NCI-H1092 (cell line): Measurements from ENCODE around the gene KCP.

Source experiments
- DNase-seq: peaks from one replicate; lab custom pipeline; 2025; lab: John Stamatoyannopoulos, UW

The KCP gene

DNA sequence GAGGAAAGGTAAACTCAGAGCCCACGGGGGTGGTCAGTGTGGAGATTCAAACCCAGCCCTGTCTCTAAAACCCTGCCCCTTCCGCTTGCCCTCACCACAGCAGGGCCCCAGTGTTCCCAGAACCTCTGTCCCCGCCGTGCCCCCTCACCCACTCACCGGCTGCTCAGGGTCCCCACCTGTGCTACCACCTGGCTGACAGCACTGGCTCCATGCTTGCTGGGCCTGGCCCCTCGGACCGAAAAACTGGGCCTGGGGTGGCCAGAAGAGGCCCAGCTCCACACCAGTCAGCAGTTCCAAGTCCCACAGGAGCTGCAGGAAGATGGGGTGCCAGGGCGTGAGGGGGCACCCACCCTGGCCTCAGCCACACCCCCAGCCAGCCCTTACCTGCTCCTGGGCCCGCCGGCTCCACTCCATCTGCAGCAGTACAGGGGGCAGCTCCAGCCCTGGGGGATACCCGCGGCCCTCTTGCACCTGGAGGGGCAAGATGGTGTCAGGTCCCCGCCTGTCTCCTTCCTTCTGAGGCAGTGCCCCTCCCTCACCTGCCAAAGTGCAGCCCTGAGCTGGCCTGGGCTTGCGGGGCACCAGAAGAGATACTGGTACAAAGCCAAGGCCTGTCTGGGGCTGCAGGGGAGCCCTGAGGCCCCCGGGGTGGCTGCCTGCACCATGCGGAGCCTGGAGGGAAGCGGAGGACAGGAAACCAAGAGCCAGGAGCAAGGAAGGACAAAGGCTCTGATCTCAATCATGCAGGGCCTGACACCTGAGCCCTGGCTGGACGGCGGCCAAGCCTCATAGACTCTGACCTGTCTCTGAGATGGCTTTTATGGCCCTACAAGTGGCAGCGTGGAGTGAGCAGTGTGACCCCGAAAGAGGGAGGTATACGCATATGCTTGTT is 36.1 kb downstream of the KCP start:
- DNase-seq = peak; percentile 59

DNA sequence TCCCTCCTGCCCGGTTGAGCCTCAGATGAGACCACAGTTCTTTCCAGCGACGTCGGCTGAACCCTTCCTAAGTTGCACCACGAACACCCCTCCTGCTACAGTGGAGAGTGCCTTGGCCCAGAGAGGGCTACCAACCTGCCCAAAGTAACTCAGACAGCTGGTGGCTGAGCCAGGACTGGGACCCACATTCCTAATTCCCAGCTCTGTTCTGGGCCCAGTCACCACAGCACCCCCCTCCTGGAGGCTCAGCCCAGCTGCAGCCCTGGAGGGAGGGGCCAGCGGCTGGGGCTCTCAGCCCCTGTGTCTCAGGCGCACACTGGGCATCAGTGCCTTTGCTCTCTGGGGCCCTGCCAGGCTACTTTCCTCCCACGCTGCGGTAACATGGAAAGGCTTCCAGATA is 37.3 kb downstream of the KCP start:
- no peak for DNase-seq

DNA sequence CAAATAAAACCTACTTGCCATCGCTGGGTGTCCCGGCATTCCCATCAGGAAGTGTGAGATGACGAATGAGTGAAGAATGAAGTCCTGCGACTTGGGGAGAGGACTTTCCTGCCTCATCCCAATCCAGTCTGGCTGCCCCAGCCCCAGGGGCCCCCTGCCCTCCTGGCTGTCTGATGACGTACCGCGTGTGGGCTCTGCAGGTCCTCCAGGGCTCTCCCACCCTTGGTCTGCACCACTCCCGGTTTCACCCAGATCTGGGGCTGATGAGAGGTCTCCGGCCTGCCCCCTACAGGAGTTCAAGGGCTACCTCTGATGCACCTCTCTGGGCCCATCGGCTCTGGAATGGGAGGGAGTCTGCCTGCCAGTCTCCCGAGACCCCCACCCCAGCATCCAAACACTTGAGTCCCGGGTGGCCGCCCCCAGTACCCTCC is 38.1 kb downstream of the KCP start:
- no peak for DNase-seq

DNA sequence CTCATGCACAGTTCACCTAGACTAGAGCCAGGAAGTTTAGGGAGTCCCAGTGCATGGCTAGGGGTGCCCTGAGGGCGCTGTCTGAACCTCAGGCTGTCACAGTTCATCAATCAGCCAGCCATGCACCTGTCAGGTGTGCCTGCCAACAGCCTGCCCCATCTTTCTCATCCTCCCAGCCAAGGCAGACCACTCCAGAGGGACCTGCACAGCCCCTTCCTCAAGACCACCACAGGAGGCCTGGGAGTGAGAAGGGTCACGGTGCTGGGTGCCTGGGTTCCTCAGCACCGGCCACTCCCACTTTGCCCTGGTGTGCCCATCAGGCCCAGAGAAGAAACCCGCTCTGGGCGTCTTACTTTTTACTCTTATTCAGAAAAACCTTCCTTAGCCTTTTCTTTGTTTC is 39.5 kb downstream of the KCP start:
- no peak for DNase-seq

DNA sequence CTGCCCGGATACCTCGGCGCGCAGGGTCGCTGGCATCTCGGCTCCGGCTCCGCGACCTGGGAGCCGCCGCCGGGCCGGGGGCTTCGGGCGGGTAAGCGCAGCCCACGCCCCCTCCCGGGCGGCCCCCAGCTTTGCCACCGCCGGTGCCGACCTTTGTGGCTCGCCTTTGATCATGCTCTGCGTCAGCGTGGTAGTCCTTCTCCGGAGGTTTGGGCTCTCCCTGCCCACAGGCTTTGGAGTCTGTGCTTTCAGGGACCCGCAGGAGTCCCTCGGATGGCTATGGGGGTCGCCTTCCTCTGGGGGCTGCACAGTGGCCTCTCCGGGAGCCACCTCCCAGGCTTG is 40.6 kb downstream of the KCP start:
- DNase-seq = no peak

DNA sequence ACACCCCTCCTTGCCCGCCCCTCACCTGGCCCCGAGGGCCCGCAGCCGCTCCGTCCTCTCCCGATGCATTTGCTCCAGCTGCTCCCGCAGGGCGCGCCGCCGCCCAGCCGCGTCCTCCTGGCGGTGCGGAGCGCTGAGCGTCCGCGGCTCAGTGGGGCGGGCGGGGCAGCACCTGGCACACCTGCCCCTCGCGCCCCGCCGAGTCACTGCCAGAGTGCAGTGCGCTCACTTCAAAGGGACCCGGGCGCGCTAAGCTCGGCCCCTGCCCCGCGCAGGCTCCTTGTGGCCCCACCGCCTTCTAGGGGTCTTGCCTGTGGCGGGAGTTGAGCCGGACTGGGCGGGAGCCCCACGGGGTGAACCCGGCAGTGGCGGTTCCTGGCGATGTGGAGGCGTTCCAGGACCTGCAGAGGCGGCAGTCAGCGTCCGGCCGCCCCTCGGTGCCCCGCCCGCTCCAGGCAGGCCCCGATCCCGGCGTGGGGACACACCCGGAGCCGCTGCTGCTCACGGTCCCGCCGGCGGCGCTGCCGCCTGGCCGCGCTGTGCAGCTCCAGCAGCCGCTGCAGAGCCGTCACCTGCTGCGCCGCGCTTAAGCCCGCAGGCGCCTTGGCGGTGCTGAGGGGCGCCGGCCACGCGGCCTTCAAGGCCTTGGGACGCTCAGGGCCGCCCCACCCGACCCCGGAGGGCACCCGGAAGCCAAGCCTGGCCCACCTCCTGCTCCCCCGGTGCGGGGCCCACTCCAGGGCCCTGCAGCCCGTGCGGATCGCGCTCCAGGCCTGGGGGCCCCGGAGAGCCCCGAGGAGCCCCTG is 41.2 kb downstream of the KCP start:
- DNase-seq = no peak

DNA sequence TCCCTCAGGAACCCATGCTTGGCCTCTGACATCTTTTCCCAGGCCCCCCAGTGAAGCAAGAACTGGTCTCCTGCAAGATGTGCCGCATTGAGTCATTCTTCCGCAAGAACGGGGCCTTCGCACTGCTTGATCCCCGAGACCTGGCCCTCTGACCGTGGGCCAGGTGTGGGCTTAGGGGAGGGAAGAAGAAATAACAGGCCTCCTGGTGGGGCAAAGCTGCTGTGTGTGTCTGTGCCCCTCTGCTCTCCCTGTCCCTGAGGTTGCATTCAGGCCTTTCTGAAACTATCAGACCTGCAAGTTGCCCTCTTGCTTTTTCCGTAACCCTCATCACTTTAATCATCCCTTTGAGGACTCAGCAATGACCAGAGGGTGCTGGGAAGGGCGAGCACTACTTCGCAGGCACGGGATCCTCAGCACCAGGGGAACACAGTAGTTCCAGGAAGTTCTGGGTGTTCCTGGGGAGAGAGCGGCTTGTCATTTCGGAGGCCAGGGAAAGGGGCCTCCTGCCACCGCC is 41.8 kb downstream of the KCP start:
- no peak for DNase-seq

DNA sequence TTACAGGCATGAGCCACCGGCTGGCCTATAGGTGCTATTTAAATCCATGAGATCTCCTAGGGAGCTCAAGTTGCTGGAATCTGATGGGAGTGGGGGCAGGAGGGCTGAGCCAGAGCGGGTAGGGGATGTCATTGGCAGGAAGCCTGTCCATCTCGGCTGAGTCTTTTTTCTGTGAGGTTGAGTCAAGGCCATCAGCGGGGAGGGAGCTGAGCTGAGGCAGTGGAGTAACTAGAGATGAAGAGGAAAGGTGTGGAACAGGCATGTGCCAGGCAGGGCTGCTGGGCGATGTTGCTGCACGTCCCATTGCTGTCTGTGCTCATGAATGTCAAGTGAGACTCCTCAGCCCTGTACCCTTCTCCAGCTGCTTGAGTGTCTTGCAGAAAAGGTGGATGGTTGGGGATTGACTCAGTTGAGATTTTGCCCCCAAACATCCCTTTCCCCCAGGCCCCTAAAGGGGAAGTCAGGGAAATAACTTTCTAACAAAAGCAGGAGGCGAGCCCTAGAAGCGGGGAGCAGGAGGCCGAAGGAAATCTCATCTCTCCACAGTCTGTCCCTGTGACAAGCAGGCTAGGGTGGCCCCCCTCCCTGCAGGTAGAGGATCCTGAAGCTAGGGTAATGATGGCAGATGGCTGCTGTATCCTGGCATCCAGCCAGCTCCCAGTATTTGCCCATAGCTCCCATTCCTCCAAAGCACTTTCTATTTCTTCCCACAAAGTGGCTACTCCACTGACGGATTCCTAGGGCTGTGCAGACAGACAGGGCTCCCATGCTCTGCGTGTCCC is 42.5 kb downstream of the KCP start:
- peak; percentile 18 for DNase-seq

DNA sequence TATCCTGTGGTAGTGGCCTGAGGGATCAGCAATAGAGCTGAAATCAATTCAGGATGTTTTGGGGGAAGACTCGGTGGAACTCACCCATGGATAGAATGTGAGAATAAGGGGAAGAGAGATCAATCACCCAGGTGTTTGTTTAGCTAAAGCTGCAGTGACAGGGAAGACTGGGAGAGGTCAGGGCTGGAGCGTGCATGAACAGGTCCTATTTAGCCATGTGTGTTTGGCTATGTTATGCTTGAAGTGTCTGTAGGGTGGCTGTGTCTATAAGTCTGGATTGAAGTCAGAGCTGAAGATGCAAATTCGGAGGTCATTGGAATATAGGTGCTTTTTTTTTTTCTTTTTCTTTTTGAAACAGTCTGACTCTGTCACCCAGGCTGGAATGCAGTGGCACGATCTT is 43.3 kb downstream of the KCP start:
- no peak for DNase-seq

DNA sequence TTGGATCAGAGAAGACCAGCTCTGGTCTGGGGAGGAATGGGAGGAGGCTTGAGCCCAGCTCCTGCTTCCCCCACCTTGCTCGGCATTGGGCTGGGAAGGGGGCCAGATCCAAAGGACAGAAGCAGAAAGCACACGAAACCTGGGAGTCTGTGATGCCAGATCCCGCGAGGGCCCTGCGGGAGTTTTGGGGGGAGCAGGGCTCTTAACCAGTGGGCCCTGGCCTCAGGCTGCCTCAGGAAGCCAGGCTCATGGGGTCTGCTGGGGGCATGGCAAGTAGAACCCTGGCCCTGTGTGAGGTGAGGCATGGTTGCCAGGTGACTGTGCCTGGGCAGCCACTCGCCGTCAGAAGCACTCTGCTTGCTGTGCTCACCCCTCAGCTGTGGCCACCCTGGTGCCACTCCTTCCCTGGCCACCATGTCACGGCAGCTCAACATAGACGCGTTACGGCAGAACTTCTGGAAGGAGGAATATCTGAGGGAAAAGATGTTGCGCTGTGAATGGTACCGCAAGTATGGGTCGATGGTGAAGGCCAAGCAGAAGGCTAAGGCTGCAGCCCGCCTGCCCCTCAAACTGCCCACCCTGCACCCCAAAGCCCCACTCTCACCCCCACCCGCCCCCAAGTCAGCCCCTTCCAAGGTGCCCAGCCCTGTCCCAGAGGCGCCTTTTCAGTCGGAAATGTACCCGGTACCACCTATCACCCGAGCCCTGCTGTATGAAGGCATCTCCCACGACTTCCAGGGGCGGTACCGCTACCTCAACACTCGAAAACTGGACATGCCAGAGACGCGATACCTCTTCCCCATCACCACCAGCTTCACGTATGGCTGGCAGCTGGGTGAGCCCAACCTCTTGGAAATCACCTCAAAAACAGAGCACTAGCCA is 44.3 kb downstream of the KCP start:
- no peak for DNase-seq

DNA sequence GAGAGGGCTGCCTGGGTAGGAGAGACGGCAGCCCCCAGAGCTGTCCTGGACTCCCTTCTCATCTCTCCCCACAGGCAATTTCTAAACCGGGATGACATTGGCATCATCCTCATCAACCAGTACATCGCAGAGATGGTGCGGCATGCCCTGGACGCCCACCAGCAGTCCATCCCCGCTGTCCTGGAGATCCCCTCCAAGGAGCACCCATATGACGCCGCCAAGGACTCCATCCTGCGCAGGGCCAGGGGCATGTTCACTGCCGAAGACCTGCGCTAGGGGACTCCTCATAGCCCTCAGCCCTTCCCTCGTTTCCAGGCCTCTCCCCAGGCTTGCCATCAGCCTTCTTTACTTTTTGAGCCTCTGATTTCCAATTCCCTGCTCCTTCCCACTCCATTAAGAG is 45.2 kb downstream of the KCP start:
- DNase-seq = no peak

DNA sequence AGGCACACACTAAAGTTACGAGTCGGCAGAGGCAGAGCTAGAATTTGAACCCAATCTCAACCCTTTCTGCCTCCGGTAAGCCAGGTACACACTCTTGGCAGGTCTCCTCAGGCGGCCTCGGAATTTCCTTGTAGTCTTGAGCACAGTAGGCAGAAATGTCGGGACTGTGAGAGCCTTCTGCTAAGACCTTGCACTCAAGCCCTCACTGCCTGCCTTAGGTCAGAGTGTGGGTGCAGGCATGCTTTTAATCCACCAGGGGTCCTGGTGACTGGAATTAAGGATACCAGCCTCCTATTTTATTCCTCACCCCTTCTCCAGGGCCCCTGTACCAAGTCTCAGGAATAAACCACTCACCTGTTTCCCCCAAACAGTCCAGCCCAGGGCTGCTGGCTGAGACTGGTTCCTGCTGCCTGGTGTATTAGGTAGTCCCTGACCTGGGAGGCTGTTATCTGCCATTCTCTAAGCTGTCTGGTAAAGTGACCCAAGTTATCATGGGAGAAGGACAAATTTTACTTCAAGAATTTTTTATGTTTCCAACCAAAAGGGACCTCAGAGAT is 47.0 kb downstream of the KCP start:
- DNase-seq = peak; percentile 43

DNA sequence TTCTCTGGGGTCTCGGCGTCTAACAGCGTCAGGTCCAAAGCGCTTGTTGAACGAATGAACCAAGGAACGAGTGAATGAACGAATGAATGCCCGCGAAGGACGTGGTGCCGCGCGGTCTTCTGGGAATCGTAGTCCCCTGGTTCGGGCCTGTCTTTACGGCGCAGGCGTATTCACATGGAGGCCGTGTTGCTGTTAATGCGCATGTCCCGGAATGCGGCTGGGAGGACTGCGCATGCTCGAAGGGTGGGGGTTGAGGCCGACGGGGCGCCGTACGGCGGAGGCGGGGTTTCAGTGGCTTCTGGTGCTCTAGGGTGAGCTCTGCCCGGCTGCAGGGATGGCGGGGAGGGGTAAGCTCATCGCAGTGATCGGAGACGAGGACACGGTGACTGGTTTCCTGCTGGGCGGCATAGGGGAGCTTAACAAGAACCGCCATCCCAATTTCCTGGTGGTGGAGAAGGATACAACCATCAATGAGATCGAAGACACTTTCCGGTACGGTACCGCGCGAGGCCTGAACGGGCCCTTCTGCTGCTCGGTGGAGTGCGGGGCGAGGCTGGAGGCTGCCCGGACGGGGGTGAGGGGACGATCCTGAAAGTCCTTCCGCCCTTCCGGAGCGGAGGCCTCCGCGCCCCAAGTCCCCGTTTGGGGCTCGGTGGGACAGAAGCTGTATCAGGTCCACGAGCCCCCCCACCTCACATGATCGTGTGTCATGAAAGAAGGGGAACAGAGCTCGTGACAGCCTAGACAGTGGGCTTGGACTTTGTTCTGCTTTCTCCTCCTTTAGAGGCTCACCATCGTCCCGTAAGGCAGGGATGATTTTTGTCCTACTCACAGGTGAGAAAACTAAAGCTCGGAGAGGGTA is 47.7 kb downstream of the KCP start, which contains the start of gene ATP6V1F:
TSS of gene ATP6V1F (plus strand) at position 286 of the 862 bp plus-strand sequence. CDS start at position 335, 49 bp downstream.
- DNase-seq = peak; percentile 98

DNA sequence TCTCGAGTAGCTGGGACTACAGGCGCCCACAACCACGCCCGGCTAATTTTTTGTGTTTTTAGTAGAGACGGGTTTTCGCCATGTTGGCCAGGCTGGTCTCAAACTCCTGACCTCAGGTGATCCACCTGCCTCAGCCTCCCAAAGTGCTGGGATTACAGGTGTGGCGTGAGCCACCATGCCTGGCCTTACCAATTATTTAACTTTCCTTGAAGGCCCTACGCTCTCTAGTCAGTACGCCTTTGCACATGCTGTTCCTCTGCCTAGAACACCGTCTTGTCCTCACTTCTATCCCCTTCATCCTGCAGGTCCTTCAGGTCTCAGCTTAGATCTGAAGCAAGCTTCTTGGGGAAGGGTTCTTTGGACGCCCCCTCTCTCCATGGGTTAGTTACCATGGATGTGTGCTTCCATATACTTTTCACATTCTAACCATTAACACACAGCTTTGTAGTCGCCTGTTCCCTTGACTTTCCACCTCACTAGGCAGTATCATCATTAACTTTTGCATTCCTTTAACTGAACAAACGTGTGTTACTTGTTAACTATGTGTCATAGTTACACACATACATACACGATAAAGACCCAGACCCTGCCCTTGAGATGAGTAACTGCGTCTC is 48.4 kb downstream of the KCP start:
- no peak for DNase-seq

DNA sequence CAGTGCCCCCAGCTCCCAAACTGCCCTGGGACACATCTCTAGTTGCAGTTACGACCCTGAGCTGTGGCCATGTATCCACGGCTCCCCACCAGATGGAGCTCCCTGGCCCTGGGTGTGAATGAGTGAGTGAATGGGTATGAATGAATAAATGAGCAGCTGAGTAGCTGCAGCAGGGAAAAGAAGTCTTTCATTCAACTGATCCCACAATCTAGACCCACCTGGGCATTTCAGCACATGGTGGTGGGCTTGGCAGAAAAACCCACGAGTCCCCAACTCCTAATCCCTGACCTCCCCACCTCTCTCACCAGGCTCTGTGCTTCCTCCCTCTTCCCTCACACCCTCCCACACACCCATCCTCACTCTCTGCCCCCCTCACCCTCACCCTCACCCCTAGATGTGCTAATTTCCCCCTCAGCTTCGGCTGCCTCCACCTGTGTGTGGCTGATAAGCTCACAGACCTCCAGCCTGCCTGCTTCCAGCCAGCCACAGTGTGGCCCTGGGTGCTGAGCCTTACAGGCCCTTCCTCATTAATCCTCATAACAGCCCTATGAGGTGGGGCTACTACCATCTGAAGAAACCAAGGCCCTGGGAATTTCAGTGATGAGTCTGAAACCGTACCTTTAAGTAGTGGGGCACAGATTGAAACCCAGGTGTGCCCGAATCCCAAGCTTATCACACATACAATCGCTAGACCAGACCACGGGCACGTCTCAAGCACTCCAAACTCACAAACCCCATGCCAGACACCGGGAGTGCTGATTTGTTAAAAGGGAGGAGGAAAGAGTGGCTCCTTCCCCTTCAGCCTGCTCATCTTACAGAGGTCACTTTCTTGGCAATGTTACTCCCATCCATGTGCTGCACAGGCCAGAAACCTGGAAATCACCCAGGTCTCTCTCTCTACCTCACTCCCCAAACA is 50.1 kb downstream of the KCP start:
- DNase-seq = no peak

DNA sequence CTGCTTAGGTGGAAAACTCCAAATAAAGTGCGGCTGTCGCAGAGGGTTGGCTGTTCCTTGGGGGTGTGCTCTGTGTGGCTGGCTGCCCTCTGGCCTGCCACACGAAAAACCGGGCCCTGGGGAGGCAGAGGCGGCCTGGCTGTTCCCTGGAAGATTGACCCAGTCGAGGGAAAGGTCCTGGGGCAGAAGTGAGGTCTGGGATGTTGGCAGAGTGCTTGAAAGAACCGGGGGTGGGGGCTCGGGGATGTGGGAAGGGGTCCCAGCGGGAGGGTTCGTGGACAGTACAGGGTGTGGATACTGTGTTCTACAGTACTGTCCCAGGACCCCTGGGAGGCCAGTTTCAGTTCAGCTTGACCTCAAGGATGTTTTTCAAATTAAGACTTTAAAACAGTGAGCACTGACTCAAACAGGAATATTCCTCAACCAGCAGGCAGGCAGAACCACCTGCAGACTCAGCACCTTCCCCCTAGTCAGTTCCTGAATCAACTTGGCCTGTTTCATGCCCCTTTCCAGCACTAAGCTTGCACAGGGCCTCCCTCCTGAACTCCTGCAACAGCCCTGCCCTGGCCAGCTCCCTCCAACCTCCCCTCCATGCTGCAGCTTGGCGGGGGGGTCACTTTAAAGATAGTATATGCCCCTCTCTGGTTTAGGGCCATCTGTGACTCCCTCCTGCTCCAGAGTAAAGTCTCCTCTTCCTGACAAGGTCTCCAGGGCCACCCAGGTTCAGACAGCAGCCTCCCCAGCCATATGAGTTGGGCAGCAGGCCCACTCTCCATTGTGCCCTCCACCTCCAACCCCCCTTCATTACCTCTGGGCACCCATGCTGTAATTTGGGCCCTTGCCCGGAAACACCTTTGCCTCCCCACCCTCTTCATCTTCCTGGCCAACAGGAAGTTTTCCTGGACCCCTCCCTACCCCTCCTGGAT is 51.0 kb downstream of the KCP start:
- no peak for DNase-seq
